ENCODE results near the gene ANKRD22. TPM values are rescaled to one million over a fixed set of nuclear protein-coding genes. Genes with fewer than 3 reads are reported as not detected.

Gene ANKRD22
- total and polyA plus RNA-seq, 10 of the 15 experiments (the other 5 are each of a cell fraction or from before 2014, with no cell fraction given) = 0.30 to 1.3 (median 0.71) TPM

- TF ChIP-seq MXI1 (IDR thresholded peaks at IDR 0.05; ENCODE audit: low read depth, low read length) (no peak), IRF4 (IDR thresholded peaks at IDR 0.05; ENCODE audit: low read depth, low read length) (peak; percentile 22; the same call in 1 of the 2 replicates), ZNF274 (IDR thresholded peaks at IDR 0.05; ENCODE audit: insufficient read depth, insufficient read length) (no peak), NR2C2 (IDR thresholded peaks at IDR 0.05; ENCODE audit: borderline replicate concordance, control insufficient read depth, insufficient read length, low read depth) (no peak), E2F8 (IDR thresholded peaks at IDR 0.05; ENCODE audit: low read depth, partially characterized antibody) (no peak), ZBTB4 (CRISPR knock-in tag; IDR thresholded peaks at IDR 0.05) (no peak), MAX (IDR thresholded peaks at IDR 0.05; ENCODE audit: low read depth, low read length) (no peak), SREBF1 (IDR thresholded peaks at IDR 0.05; ENCODE audit: low read length) (no peak), KDM1A (IDR thresholded peaks at IDR 0.05; ENCODE audit: borderline replicate concordance) (no peak), MYC (IDR thresholded peaks at IDR 0.05; ENCODE audit: insufficient read depth, insufficient read length, insufficient replicate concordance, low read length, severe bottlenecking) (no peak), TCF7 (IDR thresholded peaks at IDR 0.05; ENCODE audit: borderline replicate concordance) (no peak), EP300 (IDR thresholded peaks at IDR 0.05; ENCODE audit: borderline replicate concordance in 1 of 2, control insufficient read depth in 1 of 2, low read depth in 2 of 2, low read length in 2 of 2) (no peak), YY1 (IDR thresholded peaks at IDR 0.05; ENCODE audit: low read depth, low read length) (no peak), BMI1 (IDR thresholded peaks at IDR 0.05; ENCODE audit: borderline replicate concordance) (no peak), CREM (IDR thresholded peaks at IDR 0.05; ENCODE audit: low read depth) (peak; percentile 71), TCF12 (IDR thresholded peaks at IDR 0.05; ENCODE audit: low read depth, low read length) (no peak), ZNF384 (IDR thresholded peaks at IDR 0.05; ENCODE audit: borderline replicate concordance, low read depth, low read length) (no peak), RELB (IDR thresholded peaks at IDR 0.05; ENCODE audit: low read depth) (no peak; the same call in 1 of the 2 replicates)
- TF ChIP-seq, protein P1, sequence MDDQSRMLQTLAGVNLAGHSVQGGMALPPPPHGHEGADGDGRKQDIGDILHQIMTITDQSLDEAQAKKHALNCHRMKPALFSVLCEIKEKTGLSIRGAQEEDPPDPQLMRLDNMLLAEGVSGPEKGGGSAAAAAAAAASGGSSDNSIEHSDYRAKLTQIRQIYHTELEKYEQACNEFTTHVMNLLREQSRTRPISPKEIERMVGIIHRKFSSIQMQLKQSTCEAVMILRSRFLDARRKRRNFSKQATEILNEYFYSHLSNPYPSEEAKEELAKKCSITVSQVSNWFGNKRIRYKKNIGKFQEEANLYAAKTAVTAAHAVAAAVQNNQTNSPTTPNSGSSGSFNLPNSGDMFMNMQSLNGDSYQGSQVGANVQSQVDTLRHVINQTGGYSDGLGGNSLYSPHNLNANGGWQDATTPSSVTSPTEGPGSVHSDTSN (IDR thresholded peaks at IDR 0.05; ENCODE audit: insufficient replicate concordance, low read depth, low read length) = no peak
- TF ChIP-seq, protein P2, sequence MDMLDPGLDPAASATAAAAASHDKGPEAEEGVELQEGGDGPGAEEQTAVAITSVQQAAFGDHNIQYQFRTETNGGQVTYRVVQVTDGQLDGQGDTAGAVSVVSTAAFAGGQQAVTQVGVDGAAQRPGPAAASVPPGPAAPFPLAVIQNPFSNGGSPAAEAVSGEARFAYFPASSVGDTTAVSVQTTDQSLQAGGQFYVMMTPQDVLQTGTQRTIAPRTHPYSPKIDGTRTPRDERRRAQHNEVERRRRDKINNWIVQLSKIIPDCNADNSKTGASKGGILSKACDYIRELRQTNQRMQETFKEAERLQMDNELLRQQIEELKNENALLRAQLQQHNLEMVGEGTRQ (IDR thresholded peaks at IDR 0.05; ENCODE audit: borderline replicate concordance, low read depth, low read length) = no peak
These were observed 34.9 kb upstream of the ANKRD22 start (continued) for GRCh38 chr10:88886557-88886956.

Measured in GM12878 (cell line).